ENCODE data around the gene INSYN2B.

INSYN2B gene

DNA sequence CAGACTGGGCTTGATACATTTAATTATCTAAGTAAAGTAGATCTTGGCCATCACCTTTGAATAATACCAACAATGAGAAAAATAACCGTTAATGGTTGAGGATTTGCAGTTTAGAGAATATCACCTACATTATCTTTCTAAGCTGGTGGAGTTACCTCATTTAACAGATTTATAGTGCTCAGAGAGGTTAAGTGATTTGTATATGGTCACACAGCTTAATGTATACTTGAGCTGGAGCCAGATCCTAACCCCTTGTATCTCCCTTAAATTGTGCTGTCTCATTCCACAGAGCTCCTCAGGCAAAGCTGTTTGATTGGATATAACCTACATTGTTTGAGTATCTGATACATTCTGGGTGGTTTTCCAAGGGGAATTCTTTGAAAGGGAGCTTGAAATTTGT lies 57.8 kb downstream of the INSYN2B start:
- DNase-seq = no peak

DNA sequence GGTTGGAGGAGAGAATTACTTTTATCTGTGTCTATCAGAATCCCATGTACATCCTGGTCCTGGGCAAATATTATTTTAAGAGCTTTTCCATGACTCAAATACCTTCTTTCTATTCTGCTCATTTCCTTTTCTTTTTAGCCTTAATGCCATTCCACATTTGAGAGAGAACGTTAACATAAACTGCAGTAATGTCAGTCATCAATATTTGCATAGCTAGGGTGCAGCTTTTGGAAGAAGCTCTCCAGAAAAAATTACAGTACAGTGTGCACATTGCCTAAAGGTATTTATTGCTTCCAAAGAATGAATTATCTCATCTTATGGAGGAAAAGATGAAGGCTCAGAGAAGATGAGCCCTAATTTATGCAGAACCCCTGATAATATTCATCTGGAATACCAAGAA lies 58.3 kb downstream of the INSYN2B start:
- DNase-seq = peak; percentile 42

DNA sequence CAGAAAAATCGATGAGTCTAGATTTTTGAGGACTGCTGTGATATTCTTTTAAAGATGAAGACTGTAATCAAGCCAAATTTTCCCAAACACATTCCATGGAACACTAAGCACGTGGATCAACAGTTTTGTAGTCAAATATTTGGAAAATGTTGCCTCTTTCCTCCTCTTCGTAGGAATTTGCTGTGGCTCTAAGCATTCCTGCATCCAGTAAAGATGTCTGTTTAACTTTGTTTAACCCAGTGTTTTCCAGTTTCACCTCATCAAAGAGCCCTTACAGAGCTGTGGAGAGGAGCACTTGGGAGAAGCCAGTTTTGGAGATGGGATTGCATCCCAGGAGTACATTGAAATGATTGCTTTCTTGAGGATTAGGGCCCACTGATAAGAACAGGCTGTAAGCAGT lies 58.9 kb downstream of the INSYN2B start:
- DNase-seq = no peak

DNA sequence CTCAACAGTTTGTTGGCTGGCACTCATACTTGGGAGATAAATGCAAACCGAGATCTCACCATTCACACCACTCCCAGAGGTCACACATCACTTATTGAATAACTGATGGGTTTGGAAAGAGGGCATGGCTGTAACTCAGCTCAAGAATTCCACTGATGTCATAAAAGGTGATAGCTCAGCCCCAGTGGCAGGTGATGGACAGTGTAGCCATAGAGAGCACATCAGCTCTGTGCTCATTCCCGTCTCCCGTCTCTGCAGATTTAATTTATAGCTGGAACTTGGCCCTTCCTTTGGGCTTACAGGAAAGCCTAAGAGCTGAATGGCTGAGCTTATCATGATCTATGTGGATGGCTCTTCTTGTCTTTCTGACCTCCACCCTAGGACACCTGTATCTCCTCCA lies 59.8 kb downstream of the INSYN2B start:
- no peak for DNase-seq

DNA sequence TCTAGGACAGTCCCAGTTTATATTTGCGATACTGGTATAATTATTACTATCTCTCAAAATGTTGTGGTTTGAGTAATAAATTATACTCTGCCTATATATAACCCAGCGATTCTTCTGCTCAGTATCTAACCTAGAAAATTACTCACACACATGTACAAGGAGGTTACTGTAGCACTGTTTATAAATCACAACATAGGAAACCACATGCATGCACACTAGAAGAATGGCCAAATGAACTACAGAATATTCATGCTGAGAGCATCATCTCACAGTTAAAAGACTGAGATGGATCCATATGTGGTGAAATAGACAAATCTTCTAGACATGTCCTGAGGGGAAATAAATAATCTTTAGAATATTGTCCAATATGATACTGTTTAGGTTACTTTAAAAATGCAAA lies 62.1 kb downstream of the INSYN2B start:
- DNase-seq = no peak

DNA sequence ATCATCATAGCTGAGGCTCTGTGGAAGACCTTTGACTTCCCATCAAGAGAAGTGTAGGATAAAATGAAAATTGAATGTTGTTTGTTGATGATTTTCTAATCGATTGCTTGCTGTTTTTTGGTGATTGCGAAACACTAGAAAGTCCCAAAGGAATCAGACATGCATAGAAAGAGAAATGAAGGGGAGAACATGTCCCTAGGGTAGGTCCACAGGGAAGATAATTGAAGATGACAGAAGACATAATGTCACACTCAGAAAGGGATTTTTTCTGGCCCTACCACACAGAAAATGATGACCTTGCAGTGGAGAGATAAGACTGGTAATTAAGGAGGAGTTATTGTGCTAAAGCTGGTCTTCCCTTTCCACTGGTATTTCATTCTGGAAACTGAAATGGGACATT lies 62.8 kb downstream of the INSYN2B start:
- no peak for DNase-seq

DNA sequence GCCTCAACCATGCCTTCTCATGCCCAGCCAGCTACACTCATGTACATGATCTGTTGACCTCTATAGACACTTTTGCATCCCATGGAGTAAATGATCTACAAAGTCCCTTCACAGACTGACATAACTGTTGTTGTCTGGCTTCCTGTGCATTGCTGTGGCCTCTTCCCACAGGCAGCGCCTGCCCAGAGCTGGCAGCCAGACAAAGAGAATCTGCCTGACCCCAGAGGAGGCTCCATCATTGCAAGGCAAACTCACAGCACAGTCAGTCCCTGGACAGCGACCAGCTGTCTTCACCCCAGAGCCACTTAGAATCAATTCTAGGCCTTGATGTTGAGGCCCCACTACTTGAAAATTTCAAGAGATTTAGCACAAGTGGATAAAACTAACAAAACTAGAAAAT lies 65.5 kb downstream of the INSYN2B start:
- DNase-seq = no peak

DNA sequence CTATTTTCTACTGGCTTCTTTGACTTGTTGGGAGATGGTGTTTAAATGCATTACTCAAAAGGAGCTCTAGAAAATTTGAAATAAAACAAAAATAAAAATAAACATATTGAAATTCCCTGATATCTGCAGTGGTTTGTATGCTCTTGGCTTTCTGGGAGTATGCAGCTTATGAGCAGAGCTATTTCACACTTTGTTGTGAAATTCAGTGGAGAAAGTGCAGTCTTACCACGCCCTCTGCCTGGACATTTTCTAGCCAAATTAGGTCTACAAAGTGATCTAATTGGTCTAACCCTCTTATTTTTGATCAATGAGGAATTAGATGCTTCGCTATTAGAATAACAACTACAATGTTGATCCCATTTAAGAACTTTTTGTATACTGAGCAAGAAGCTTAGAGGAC lies 66.8 kb downstream of the INSYN2B start:
- no peak for DNase-seq

DNA sequence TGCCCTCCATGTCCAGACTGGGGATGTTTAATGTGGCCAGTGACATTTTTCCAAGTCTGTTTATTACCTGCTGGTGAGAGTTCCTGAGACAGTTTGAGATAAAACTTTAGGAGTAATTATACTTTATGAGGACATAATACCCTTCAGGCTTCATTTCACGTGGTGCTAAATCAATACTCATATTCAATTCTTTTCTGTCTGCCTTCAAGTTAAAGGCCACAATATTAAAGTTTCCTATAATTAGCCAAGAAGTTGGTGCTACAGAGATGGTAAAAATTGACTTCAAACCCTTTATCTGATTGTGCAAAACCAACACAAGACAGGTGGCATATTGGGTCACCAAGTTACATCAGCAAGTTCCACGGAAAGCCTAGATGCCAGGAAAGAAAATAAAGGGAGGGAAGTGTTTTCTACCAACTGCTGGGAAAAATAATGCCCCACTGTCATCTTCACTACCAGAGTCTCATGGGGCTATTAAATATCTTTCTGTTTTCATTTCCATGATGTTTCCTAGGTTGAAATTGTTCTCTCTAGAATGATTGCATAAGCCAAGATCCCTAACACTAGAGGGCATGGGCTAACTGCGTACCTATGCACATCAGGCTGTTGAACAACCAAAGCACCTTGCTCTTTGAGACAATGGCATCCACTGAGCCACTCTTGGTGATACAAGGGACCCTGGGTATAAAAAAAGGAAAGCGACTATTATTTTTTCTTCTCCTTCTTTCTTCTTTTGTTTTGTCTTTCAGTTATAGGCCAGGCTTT lies 68.7 kb downstream of the INSYN2B start:
- peak; percentile 19 for DNase-seq

DNA sequence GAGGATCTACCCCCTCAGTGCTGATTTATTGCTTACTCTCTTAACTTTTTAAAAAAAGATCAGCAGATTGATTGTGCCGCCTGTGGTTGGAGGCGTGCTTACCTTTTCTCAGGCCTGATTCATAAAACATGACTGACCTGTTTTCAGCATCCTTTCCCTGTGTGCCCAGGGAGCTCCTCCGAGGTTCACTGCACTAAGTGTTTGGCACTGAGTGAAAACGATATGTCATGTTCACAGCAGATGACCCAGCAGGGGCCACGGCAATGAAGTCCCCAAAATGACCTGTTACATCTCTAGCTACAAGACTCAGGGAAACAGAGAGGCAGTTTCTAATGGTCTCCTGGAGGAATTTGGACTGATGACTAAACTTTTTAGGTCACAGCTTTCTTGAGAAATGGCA lies 69.9 kb downstream of the INSYN2B start:
- DNase-seq = no peak

DNA sequence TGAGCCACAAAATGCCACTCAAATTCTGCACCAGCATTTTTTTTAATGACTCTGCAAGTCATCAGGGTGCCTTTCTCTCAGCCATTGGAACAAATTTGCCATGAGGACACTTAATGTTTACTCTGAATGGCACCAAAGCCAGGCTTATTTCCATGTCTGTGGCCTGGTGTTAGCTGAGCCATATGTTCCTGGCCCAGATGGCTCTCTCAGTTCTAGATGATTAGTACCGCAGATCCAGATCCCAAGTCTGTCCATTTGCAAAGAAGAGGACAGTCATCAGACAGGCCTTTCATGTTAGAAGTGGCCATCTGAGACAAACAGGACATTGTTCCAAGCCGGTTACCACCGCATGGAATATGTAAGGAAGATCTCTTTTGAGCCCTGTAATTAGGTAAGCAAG lies 70.3 kb downstream of the INSYN2B start:
- DNase-seq = no peak

DNA sequence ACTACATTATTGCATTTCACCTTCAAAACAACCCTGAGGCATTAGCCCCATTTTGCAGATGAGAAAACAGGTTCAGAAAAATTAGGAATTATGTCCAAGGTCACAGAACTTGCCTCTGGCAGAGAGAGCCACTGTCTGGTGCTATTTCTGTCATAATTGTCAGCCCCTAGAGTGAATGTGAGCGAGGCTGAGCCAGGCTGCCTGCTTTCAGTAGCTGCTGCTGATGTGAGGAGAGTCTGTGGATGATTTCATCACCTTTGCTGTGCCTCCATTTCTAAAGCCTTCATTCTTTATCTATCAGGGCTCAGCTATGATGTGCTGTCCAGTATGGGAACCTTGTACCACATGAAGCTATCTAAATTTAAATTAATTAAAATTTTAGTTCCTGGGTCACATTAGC lies 71.4 kb downstream of the INSYN2B start:
- no peak for DNase-seq

DNA sequence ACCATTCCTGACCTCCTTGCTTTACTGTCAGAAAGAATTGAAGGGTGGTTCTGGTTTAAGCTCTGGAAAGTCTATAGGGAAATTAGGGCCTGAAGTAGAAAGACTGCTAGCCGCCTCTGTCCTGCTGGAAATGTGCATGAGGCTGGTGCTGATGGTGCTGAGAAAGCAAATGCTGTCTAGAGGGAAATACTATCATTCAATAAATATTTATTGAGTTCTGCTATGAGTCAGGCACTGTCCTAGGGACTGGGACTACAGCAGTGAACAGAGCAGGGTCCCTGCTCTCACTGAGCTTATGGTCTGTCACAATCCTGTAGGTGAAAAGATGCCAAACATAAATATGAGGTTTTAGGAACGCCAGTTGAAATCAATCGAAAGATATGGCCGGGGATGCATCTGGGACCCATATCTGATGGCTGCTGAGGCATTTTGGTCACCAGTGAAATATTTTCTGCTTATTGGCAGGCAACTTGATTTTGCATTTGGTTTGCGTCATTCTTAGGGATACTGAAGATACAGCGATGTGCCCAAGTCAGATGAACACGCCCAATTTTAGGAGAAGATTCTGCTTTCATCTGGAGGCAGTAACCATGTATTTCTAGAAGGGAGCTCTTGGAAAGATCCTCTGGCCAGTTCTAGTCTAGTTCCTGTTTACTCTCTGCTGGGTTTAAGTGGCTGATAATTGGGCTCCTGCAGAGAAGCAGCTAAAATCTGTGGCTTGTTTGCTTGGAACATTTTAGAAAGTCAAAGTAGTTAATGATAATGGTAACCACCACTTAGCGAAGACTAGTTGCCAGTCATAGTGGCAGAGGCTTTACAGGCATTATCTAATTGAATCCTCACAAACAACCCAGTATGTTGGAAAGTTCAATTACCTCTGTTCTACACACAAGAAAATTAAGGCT lies 73.3 kb downstream of the INSYN2B start:
- no peak for DNase-seq

DNA sequence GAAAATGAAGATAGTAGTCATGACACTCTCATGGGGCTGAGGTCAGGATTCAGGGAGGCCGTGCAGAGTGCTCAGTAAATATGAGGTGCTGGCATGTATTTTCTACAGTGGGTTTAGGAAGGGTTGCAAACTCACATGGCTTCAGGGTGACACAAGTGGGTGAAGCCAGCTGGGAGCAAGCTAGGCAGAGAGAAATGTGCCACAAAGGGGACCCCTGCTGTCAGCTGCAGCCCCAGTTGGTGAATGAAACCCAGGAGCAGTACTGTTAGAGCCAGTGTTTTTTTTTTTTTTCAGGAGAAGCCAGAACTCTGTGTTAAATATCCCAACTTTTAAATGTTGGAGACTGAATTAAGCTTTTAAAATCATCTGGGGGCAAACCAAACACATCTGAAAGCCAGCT lies 75.3 kb downstream of the INSYN2B start:
- DNase-seq = no peak

DNA sequence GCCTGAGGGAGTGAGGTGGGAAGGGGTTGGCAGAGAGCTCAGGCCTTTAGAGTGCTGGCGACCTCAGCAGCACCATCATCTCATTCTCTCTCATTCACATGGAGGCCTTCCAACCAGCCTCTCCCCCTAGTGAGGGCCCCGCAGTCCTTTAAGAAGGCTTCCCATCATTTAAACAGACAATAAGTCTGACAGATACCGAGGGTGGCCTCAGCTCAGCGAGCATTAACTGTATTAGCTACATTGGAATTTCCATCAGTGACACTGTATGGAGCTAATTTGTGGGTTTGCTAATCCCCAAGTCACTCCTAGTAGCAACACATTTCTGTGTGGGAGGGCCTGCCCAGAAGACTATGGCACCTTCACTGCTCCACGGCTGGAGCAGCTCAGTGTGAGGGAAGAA lies 75.8 kb downstream of the INSYN2B start:
- no peak for DNase-seq

DNA sequence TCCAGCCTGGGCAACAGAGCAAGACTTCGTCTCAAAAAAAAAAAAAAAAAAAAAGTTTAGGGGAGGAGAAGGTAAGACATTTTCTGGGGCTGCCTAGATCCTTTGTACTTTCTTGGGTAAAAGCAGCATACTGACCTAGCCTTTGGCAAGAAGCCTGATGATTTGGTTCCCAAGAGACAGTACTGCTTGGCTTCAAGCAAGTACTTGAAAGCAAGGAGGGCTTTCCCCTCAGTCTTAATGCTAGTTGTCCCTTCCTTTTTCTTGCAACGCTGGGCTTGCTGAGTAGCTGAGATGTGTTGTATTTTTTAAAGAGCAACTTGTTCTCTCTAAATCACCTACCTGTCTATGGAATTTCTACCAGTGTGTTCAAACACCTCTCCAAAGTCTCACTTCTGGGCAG lies 76.2 kb downstream of the INSYN2B start:
- no peak for DNase-seq

DNA sequence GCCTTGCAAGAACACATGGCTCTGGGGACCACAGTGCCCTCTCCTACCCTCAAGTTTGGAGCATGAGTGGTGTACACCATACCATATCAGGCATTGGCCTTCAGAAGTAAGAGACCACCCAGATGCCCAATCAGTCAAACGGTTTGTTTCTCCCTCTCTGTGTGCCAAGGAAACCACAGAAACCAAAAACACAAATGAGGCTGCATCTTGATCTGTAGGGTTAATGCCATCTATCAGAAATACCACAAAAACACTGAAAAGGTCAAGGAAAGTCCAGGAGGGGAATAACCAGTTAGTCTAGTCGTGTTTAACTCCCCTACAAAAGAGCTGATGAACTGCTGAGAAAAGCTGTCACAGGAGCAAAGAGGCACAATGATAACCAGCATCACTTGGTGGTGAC lies 78.4 kb downstream of the INSYN2B start:
- DNase-seq = no peak

DNA sequence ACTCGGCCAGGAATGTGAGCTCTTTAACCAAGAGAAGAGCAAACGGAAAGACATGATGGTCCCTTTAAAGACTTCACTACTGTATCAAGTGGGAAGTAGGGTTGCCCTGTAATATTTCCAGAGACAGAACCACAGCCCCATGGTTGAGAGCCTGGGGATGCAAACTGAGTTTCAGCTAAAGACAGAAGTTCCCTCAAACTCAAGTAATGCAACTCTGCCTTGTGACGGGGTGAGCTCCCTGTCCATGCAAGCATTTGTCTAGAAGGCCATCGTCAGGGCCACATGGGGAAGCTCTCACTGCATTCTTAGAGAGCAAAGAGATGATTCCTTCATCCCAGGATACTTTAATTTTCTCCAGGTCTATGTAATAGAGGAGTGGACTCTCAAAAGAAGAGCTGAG lies 82.8 kb downstream of the INSYN2B start:
- DNase-seq = no peak

DNA sequence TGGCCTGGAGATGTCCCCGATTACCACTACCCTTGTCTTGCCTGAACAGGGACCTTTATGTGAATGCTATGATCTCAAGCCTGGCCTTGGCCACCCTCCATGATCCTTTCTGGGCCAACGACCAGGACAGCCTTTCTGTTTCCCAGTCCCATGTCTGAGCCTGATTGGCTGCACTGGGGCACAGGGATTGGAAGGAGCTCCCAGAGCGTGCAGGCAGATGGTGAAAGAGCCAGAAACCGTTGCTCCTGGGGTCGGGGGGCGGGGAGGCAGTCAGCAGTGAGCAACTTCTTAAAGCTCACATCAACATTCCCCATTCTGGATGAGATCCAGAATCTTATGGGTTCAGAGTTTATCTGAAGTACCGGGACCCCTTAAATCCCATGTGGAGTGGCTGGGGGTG lies 84.4 kb downstream of the INSYN2B start:
- DNase-seq = no peak

DNA sequence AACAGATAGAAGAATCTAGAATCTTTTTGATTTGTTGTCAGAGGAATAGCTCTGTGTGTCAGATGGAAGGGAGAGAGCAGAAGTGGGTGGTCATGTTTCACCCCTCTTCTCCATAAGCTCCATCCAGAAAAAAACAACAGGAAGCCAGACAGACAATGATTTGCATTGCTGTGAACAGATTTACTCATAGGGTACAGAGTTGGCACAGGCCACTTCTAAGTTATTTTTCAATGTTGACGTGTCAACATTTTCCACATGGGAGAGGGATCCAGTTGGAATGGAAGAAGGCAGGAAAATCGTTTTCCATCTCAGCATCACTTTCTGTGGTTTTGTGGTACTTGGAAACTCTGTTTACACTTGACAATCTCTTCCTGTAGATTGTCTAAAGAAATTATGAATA lies 86.7 kb downstream of the INSYN2B start:
- no peak for DNase-seq

DNA sequence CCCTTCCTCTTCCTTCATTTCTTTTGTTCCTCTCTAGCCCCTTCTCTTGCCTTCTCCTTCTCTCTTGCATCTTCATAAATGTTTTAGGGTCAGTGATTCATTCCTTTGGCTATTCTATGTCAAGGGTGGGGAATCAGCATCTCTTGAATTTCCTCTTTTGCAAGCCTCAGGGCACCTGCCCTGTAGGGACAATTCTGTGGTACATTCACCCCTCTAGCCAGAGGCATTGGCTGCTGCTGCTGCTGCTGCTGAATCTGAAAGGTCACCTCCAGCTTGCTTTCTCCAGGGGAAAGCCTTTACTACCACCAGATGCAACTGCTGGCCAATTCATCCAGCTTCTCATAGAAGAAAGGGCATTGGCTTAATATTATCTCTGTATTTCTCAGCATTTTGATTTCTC lies 87.3 kb downstream of the INSYN2B start:
- no peak for DNase-seq

DNA sequence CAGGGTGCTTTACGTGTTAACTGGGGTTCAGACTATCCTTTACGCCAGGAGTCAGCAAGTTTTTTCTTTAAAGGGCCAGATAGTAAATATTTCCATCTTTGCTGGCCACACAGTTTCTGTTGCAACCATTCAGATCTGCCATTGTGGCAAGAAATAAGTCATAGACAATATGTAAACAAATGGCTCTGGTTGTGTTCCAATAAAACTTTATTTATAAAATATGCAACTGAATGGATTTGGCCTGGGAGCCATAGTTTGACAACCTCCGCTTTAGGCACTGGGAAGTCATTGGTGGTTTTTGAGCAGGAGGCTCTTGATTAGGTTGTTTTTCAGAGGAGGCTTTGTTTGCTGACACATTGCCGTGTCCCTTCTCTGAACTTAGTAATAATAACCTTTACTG lies 90.7 kb downstream of the INSYN2B start:
- no peak for DNase-seq

DNA sequence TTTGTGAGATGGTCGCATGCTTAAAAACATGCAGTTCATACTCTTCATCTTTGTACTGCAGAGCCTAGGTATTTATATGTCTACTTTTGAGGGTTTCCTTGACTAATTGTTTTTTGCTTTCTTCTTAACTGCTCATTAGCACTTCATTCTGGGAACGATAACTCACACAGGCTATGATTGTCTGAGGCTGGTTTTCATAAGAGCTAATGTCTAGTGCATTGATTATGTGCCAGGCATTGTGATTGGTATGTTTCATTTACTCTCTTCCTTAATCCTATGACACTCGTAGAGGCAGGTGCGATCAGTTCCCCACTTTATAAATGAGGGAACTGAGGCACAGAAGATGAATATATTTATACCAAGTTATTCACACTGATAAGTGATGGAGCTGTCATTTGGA lies 93.6 kb downstream of the INSYN2B start:
- no peak for DNase-seq

DNA sequence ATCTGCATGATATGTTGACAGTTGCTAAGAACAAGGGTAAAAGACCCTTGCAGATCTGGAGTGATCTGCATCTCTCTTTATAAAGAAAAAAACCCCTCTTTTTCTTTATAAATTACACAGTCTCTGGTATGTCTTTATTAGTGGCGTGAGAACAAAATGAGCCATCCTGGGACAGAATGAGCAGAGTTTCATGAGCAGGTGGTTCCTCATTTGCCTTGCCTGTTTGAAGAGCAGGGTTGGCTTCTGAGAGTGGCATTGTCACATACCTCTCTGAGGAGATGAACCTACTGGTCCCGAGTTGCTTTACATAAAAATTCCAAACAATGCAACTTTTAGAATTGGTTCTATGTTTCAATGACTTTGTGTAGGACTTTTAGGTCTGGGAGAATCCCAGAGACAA lies 94.3 kb downstream of the INSYN2B start:
- no peak for DNase-seq
